Measurements from ENCODE around the gene KCNH4. TPM values are rescaled to one million over a fixed set of nuclear protein-coding genes. Genes with fewer than 3 reads are reported as not detected.

KCNH4 gene
- total RNA-seq, 2 donors from 2014 or later = 0.33 to 2.5 TPM

- no peaks in the 10 kb centered on the region for H3K36me3 Mint-ChIP-seq
- H3K4me1 Mint-ChIP-seq (ENCODE audit: low read depth in 2 of 2) = peaks cover 15 to 25% of the 10 kb centered on the region in 2 donors
- no peaks in the 10 kb centered on the region for H3K9me3 Mint-ChIP-seq
- no peak overlapping the region for H3K27ac Mint-ChIP-seq
- no peak overlapping the region for H3K4me3 Mint-ChIP-seq
- DNase-seq (ENCODE audit: low spot score) (no peak), ATAC-seq (no peak)
- H3K27me3 Mint-ChIP-seq = no peaks in the 10 kb centered on the region
These were observed 71.9 kb downstream of the KCNH4 start for GRCh38 chr17:42109086-42109485.

DNA sequence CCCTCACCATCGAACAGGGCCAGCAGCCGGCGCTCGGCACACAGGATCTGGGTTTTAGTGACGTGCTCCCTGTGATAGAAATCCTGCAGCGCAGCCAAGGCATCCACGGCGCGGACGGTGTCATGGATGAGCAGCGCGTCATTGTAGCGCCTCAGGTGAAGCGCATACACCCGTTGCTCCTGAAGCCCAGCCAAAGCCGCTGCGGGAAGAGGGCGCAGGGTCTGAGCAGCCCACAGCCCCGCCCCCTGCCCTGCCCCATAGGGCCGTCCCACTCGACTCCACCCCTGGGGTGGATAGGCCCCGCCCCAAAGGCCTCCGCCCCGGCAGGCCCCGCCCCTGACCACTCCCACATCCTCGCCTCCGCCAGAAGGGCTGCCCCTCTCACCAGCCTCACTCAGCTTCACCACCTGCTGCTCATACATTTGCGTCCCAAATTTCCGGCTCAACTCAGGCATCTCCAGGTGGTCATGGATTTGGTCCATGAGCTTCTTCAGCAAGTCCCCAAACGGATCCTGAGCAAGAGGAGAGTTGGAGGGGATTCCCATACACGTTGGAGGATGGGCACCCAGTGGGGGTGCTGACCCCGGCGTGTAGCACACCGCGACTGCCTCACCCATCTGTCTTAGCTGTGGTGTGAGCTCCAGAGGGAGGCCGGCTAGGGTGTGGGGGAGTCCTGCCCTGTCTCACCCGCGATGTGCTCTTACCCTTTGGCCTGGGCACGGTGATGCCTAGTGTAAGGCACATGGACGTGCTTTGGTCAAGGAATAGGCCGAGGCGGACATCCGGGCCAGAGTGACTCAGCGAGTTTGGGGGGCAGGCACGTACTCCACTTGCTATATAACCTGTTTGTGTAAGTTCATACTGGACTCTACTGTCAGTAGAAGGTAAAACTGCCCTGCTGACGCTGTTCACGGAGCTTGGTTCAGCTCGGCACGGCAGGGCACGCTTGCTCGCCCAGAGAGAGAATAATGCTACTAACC, 73.1 kb downstream of the KCNH4 start:
- H3K4me1 Mint-ChIP-seq (ENCODE audit: low read depth in 2 of 2) = peaks cover 14 to 25% of the 10 kb centered on the region in 2 donors
- H3K27me3 Mint-ChIP-seq = no peaks in the 10 kb centered on the region
- H3K36me3 Mint-ChIP-seq = no peaks in the 10 kb centered on the region
- DNase-seq (ENCODE audit: low spot score) (peak; percentile 91), ATAC-seq (peak; percentile 95 to 96)
- no peaks in the 10 kb centered on the region for H3K9me3 Mint-ChIP-seq
- peak overlapping the region; percentile 36 for H3K4me3 Mint-ChIP-seq
- H3K27ac Mint-ChIP-seq = no peak overlapping the region

GRCh38 chr17:42107124-42107523, 73.8 kb downstream of the KCNH4 start:
- H3K9me3 Mint-ChIP-seq = no peaks in the 10 kb centered on the region
- no peak for DNase-seq (ENCODE audit: low spot score)
- ATAC-seq = no peak
- H3K36me3 Mint-ChIP-seq = no peaks in the 10 kb centered on the region
- H3K4me1 Mint-ChIP-seq (ENCODE audit: low read depth in 2 of 2) = peaks cover 9 to 18% of the 10 kb centered on the region in 2 donors
- no peak overlapping the region for H3K27ac Mint-ChIP-seq
- no peaks in the 10 kb centered on the region for H3K27me3 Mint-ChIP-seq
- H3K4me3 Mint-ChIP-seq = no peak overlapping the region

Other genes with a start within 250 kb of the KCNH4 start
- gene CNP, start 214.3 kb downstream of the KCNH4 start, total RNA-seq = 10 to 100 TPM; 55.6 to 81.9 TPM
- 100 to 1,000 TPM; 119 to 137 TPM for gene DNAJC7, start 163.7 kb downstream of the KCNH4 start, total RNA-seq
- gene NKIRAS2, start 161.1 kb downstream of the KCNH4 start, total RNA-seq = 10 to 100 TPM; 27.8 to 28.7 TPM
- gene C17orf113, start 130.5 kb downstream of the KCNH4 start, total RNA-seq = not detected
- gene ZNF385C, start 82.7 kb downstream of the KCNH4 start, total RNA-seq = not detected
- 1 to 10 TPM; 7.0 to 7.6 TPM for gene DHX58, start 68.4 kb downstream of the KCNH4 start, total RNA-seq
- gene KAT2A, start 59.8 kb downstream of the KCNH4 start, total RNA-seq = 10 to 100 TPM; 16.5 to 56.5 TPM
- not detected for gene HSPB9, start 58.3 kb downstream of the KCNH4 start, total RNA-seq
- gene RAB5C, start 26.2 kb downstream of the KCNH4 start, total RNA-seq = 10 to 100 TPM; 67.4 to 73.7 TPM
- not detected for gene HCRT, start 4.3 kb upstream of the KCNH4 start, total RNA-seq
- 10 to 100 TPM; 13.2 to 17.5 TPM for gene GHDC, start 13.4 kb upstream of the KCNH4 start, total RNA-seq
- gene STAT5B, start 95.2 kb upstream of the KCNH4 start, total RNA-seq = 100 to 1,000 TPM; 131 to 209 TPM
- 100 to 1,000 TPM; 187 to 392 TPM for gene STAT5A, start 107.4 kb upstream of the KCNH4 start, total RNA-seq
- gene STAT3, start 207.3 kb upstream of the KCNH4 start, total RNA-seq = 100 to 1,000 TPM; 171 to 344 TPM
- under 1 TPM in 1 of 2 donors, not detected in 1; 0.17 TPM for gene CAVIN1, start 242.1 kb upstream of the KCNH4 start, total RNA-seq